HG02973 (cell line): Measurements from ENCODE around the gene NEU4.
"Not testable (repeated sequence)": the region's sequence is repeated elsewhere in the genome, so short reads cannot be mapped to it uniquely, and the experiment has no call there.

ENCODE experiments used
- ATAC-seq: cut with Tn5 transposase; IDR thresholded peaks from one replicate; pipeline ENCODE4 v1.9.1; 2021; ENCODE audit warnings: moderate library complexity; ENCODE audit not compliant: unreplicated experiment

The NEU4 gene

GRCh38 chr2:241808721-241809382 is at the start of gene NEU4:
Gene NEU4, plus strand, starts transcription at chr2:241809193. Its CDS starts 5,292 bp downstream, at chr2:241814485.
- ATAC-seq, result no peak

- ATAC-seq, result not testable (repeated sequence)
Observed at GRCh38 chr2:241759893-241760292, 49.1 kb upstream of the NEU4 start.

- ATAC-seq, result no peak
Observed at GRCh38 chr2:241760301-241760771, 48.7 kb upstream of the NEU4 start.

- ATAC-seq, result no peak
Observed at GRCh38 chr2:241762321-241762932, 46.6 kb upstream of the NEU4 start.

GRCh38 chr2:241762933-241763369 is 46.0 kb upstream of the NEU4 start:
- no peak for ATAC-seq

GRCh38 chr2:241763551-241764274 is 45.3 kb upstream of the NEU4 start:
- ATAC-seq, result no peak

- ATAC-seq, result no peak
Observed at GRCh38 chr2:241764275-241765241, 44.4 kb upstream of the NEU4 start.

GRCh38 chr2:241767464-241768250 is 41.3 kb upstream of the NEU4 start:
- ATAC-seq, result no peak

GRCh38 chr2:241768251-241768711 is 40.7 kb upstream of the NEU4 start:
- no peak for ATAC-seq

- ATAC-seq, result no peak
Observed at GRCh38 chr2:241768850-241769249, 40.1 kb upstream of the NEU4 start.

GRCh38 chr2:241769819-241770184 is 39.2 kb upstream of the NEU4 start:
- ATAC-seq, result no peak

GRCh38 chr2:241770185-241770935 is 38.6 kb upstream of the NEU4 start:
- ATAC-seq, result no peak

GRCh38 chr2:241770936-241771285 is 38.1 kb upstream of the NEU4 start:
- ATAC-seq, result no peak

- ATAC-seq, result no peak
Observed at GRCh38 chr2:241771286-241772062, 37.5 kb upstream of the NEU4 start.

- ATAC-seq, result no peak
Observed at GRCh38 chr2:241772063-241772499, 36.9 kb upstream of the NEU4 start.

- ATAC-seq, result no peak
Observed at GRCh38 chr2:241773511-241774418, 35.2 kb upstream of the NEU4 start.

GRCh38 chr2:241774419-241775222 is 34.4 kb upstream of the NEU4 start:
- ATAC-seq, result no peak
